MG63 (cell line): Measurements from ENCODE around the gene UST. TPM values are rescaled to one million over a fixed set of nuclear protein-coding genes. Genes with fewer than 3 reads are reported as not detected.
"Not testable (repeated sequence)": the region's sequence is repeated elsewhere in the genome, so short reads cannot be mapped to it uniquely, and the experiment has no call there.

ENCODE experiments used
- DNase-seq: peaks from one replicate; pipeline ENCODE4 v3.0.0-alpha.2; 2020
- H3K27me3 ChIP-seq: fragments of 250-450 bp; sonication (Bioruptor Pico); 2 replicates; pipeline ENCODE4 v1.5.1; 2020; ENCODE audit warnings: mild to moderate bottlenecking, moderate library complexity
- H3K36me3 ChIP-seq: fragments of 250-450 bp; sonication (Bioruptor Pico); 2 replicates; pipeline ENCODE4 v1.5.1; 2020; ENCODE audit warnings: mild to moderate bottlenecking, moderate library complexity
- H3K4me3 ChIP-seq: fragments of 250-450 bp; sonication (Bioruptor Pico); 2 replicates; pipeline ENCODE4 v1.5.1; 2020; ENCODE audit warnings: mild to moderate bottlenecking, moderate library complexity
- H3K9me3 ChIP-seq: fragments of 250-450 bp; sonication (Bioruptor Pico); 2 replicates; pipeline ENCODE4 v1.5.1; 2020; ENCODE audit warnings: mild to moderate bottlenecking, moderate library complexity
- total RNA-seq: library from RNA; depleted of rRNA; stranded (reverse); fragments of >200 nt; shearing (Covaris generic); gene quantifications from 2 replicates; pipeline ENCODE4 v1.2.3, GENCODE V29; 2014; ENCODE audit warnings: low replicate concordance

The UST gene
- total RNA-seq, 1 experiment from 2014 or later: 22.0 TPM

DNA sequence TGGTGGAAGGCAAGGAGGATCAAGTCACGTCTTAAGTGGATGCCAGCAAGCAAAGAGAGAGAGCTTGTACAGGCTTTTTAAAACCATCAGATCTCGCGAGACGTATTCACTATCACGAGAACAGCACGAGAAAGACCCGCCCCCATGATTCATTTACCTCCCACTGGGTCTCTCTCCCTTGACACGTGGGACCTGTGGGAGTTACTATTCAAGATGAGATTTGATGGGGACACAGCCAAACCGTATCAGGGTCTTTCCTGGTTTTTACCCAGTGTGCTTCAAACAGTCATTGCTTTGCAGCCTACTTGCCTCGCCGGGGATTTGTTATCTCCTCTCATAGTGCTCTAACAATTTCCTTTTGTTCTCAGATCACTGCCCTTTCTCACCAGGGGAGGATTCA lies 108.2 kb downstream of the UST start:
- Histone ChIP-seq H3K4me3 (no peak overlapping the region), H3K9me3 (no peaks in the 10 kb centered on the region), H3K36me3 (no peaks in the 10 kb centered on the region), H3K27me3 (no peaks in the 10 kb centered on the region)
- DNase-seq: no peak

DNA sequence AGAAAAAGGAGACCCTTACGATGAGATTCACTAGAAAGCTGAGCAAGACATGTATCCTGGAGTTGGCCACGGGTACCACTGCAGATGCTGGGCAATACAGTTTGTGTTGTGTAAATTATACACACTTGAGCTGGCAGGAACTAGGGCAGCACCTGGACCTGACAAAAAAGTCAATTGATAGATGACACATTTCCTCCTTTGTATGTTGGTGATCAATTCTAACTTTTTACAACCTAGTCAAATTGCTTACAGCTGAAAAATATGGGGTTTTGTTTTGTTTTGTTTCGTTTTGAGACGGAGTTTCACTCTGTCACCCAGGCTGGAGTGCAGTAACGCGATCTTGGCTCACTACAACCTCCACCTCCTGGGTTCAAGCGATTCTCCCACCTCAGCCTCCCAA lies 108.9 kb downstream of the UST start:
- H3K4me3 ChIP-seq: no peak overlapping the region
- H3K36me3 ChIP-seq: no peaks in the 10 kb centered on the region
- H3K9me3 ChIP-seq: no peaks in the 10 kb centered on the region
- H3K27me3 ChIP-seq: no peaks in the 10 kb centered on the region
- no peak for DNase-seq

DNA sequence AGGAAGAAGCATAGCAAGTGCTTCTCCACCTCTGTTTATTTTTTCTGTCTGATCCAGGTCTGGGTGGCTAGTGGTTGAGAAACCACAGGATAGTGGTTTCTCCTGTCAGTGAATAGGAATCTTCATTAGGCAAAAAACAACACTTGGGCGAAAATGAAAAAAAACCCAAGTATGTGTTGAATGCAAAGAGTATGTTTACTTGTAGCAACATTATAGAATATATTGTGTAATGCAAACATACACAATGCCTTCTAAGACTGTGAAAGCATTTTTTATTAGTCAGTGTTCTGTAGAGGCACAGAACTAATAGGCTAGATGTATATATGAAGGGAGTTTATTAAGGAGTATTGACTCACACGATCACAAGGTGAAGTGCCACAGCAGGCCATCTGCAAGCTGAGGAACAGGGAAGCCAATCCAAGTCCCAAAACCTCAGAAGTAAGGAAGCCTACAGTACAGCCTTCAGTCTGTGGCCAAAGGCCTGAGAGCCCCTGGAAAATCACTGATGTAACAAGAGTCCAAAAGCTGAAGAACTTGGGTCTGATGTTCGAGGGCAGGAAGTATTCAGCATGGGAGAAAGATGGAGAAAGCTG lies 111.1 kb downstream of the UST start:
- H3K9me3 ChIP-seq: peaks cover 3% of the 10 kb centered on the region; the same call in 1 of the 2 replicates
- H3K27me3 ChIP-seq: no peaks in the 10 kb centered on the region
- no peak overlapping the region for H3K4me3 ChIP-seq
- DNase-seq: peak; percentile 47
- H3K36me3 ChIP-seq: no peaks in the 10 kb centered on the region

- not testable (repeated sequence) for H3K4me3 ChIP-seq, H3K9me3 ChIP-seq, DNase-seq, H3K36me3 ChIP-seq, H3K27me3 ChIP-seq
Observed at GRCh38 chr6:148864132-148864531, 117.3 kb downstream of the UST start.

GRCh38 chr6:148864941-148865340 lies 118.1 kb downstream of the UST start:
- peaks cover 3% of the 10 kb centered on the region; the same call in 1 of the 2 replicates for H3K9me3 ChIP-seq
- no peaks in the 10 kb centered on the region for H3K36me3 ChIP-seq
- H3K27me3 ChIP-seq: no peaks in the 10 kb centered on the region
- no peak overlapping the region for H3K4me3 ChIP-seq
- no peak for DNase-seq

DNA sequence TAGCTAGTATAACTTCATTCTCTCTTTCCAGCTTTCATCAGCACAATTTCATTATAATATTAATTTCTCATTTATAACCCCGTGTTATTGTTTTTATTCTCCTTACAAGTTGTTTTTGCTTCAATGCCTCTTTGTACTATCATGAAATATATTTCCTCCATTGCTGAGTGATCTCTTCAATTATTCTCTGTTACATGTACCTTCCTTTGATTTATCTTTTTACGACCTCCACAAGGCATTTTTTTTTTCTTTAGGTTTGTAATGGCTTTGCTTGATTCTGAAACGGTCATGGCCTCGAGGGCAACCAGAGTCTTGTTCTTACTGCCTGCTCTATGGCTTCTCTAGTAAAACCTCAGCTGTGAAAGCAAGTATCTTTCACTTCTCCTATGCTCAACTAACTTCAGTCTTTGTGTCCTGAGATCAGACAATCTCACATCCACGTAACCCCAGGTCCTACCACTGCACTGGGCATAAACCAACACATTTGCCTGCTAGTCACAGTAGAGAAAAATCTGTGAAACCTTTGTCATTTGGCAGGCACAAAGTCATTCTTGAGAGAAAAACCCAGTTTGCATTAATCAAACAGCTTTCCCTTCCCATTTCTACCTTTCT lies 119.9 kb downstream of the UST start:
- peaks cover 2% of the 10 kb centered on the region; the same call in 1 of the 2 replicates for H3K36me3 ChIP-seq
- H3K4me3 ChIP-seq: no peak overlapping the region
- no peaks in the 10 kb centered on the region for H3K9me3 ChIP-seq
- DNase-seq: no peak
- no peaks in the 10 kb centered on the region for H3K27me3 ChIP-seq

- Histone ChIP-seq H3K9me3 (no peaks in the 10 kb centered on the region), H3K4me3 (no peak overlapping the region), H3K36me3 (peaks cover 2% of the 10 kb centered on the region; the same call in 1 of the 2 replicates), H3K27me3 (no peaks in the 10 kb centered on the region)
- DNase-seq: peak; percentile 53
Observed at GRCh38 chr6:148867862-148868261, 121.0 kb downstream of the UST start.

DNA sequence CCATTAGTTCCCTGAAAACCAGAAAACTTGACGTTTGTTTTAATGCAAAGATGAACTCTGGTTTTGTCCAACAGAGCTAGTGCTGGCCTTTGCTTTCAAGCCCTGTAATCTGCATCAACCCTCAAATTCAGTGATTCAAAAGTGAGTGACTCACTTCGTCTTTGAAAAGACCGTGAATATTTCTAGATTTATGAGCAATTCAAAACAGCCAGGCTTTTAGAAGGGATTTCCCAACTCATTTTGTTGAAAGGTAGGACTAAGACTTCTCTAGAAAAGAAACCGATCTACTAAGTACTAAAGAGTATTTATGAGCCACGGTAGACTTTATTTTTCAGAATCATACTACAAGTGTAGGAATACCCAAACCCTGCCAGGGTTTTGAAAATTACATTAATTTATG lies 121.5 kb downstream of the UST start:
- no peak for DNase-seq
- H3K9me3 ChIP-seq: no peaks in the 10 kb centered on the region
- peaks cover 2% of the 10 kb centered on the region; the same call in 1 of the 2 replicates for H3K36me3 ChIP-seq
- no peaks in the 10 kb centered on the region for H3K27me3 ChIP-seq
- H3K4me3 ChIP-seq: no peak overlapping the region

DNA sequence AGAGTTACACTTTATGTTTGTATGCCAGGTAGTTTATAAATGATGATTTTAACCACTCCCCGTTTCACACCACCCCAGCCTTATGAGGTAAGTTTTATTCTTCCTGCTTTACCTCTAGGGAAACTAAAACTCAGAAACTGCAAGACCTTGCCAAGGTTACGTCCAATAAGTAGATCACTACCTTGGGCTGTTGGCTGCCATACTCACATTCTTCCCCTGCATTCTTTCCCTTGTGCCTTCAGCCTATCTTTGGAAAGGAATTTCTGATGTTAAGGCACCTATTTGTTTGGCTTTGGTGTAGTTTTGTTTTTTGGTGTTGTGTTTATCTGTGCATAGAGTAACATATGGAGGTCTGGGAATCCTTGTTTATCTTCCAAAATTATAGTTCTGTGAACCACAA lies 122.1 kb downstream of the UST start:
- no peak for DNase-seq
- H3K27me3 ChIP-seq: no peaks in the 10 kb centered on the region
- no peak overlapping the region for H3K4me3 ChIP-seq

GRCh38 chr6:148869585-148869984 lies 122.8 kb downstream of the UST start:
- DNase-seq: peak; percentile 91
- Histone ChIP-seq H3K4me3 (no peak overlapping the region), H3K36me3 (peaks cover 2% of the 10 kb centered on the region; the same call in 1 of the 2 replicates), H3K27me3 (no peaks in the 10 kb centered on the region), H3K9me3 (no peaks in the 10 kb centered on the region)

More for the DNA sequence above, 122.1 kb downstream of the UST start:
- peaks cover 2% of the 10 kb centered on the region; the same call in 1 of the 2 replicates for H3K36me3 ChIP-seq
- H3K9me3 ChIP-seq: no peaks in the 10 kb centered on the region

DNA sequence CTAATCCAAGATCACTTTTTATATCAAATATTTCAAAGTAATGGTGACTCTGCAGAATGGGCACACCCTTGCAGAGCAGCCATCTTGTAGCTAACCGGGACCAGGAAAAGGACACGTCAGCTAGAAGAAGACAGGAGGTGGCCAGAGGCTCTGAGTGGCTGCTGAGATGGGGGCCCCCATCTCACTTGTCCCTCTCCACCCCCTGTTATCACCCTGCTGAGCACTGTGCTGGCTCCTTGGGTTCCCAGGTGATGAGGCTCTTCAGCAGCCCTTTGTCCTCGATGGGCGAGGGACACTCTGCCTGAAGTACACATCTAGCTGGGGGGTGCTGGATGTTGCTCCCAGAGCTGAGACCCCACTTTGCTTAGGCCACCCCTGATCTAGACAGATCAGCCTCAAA lies 126.3 kb downstream of the UST start:
- Histone ChIP-seq H3K27me3 (no peaks in the 10 kb centered on the region), H3K4me3 (no peak overlapping the region), H3K9me3 (no peaks in the 10 kb centered on the region), H3K36me3 (peaks cover 2% of the 10 kb centered on the region; the same call in 1 of the 2 replicates)
- DNase-seq: no peak

GRCh38 chr6:148873868-148874267 lies 127.0 kb downstream of the UST start:
- H3K36me3 ChIP-seq: peaks cover 2% of the 10 kb centered on the region; the same call in 1 of the 2 replicates
- no peak for DNase-seq
- no peak overlapping the region for H3K4me3 ChIP-seq
- no peaks in the 10 kb centered on the region for H3K27me3 ChIP-seq
- no peaks in the 10 kb centered on the region for H3K9me3 ChIP-seq

- H3K4me3 ChIP-seq: no peak overlapping the region
- no peaks in the 10 kb centered on the region for H3K9me3 ChIP-seq
- DNase-seq: no peak
- no peaks in the 10 kb centered on the region for H3K27me3 ChIP-seq
- peaks cover 2% of the 10 kb centered on the region; the same call in 1 of the 2 replicates for H3K36me3 ChIP-seq
Observed at GRCh38 chr6:148874698-148875293, 128.0 kb downstream of the UST start.

DNA sequence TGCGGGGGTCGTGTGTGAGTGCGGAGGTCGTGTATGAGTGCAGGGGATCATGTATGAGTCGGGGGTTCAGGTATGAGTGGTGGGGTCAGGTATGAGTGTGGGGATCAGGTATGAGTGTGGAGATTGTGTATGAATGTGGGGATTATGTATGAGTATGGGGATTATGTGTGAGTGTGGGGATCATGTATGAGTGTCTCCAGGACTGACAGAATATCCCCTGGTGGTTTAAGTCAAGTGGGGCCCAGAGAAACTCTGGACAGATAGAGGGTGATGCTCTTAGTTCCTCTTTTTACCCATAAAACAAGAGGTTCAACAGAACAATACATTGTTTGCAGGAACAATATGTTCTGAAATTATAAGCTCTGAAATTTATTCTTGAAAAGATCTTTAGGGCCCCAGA lies 131.9 kb downstream of the UST start:
- Histone ChIP-seq H3K27me3 (no peaks in the 10 kb centered on the region), H3K9me3 (no peaks in the 10 kb centered on the region), H3K36me3 (no peaks in the 10 kb centered on the region), H3K4me3 (no peak overlapping the region)
- no peak for DNase-seq

DNA sequence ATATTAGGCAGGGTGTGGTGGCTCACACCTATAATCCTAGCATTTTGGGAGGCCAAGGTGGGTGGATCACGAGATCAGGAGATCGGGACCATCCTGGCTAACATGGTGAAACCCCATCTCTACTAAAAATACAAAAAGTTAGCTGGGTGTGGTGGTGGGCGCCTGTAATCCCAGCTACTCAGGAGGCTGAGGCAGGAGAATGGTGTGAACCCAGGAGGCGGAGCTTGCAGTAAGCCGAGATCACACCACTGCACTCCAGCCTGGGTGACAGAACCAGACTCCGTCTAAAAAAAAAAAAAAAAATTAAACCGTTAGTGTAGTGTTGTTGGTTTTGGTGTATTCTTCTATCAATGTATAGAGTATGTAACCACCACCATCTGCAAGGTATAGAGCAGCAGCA lies 133.9 kb downstream of the UST start:
- not testable (repeated sequence) for H3K9me3 ChIP-seq, H3K4me3 ChIP-seq, H3K27me3 ChIP-seq, DNase-seq, H3K36me3 ChIP-seq

DNA sequence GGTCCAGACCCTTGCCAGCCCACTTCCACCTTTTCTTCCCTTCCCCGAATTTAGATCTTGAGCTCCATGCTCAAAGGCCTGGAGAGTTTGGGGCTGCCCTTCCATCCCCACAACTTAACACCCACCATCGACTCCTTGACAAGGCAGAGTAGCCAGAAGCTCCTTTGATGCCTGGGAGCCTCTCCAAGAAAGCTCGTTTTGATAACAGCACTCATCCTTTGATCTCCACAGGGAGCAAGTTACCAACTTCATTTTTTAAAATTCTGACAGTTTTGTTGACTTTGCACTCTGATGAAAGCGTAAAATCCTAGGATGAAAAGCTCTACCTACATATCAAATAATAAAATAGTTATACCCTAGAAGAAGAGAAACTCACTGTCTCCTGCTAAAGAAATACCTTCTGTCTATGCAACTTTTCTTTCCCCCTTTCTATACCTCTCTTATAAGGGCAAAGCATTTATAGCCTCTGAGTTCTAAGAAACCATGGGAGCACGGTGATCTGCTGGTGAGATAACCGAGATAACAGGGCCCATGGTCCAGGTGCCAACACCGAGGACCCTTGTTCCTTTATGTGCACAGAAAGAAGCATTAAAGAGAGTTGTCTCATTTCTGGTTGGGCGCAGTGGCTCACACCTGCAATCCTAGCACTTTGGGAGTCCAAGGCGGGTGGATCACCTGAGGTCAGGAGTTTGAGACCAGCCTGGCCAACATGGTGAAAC lies 134.9 kb downstream of the UST start:
- DNase-seq: no peak
- H3K27me3 ChIP-seq: no peaks in the 10 kb centered on the region

GRCh38 chr6:148883270-148883669 lies 136.4 kb downstream of the UST start:
- Histone ChIP-seq H3K4me3 (no peak overlapping the region), H3K36me3 (no peaks in the 10 kb centered on the region), H3K9me3 (no peaks in the 10 kb centered on the region), H3K27me3 (no peaks in the 10 kb centered on the region)
- no peak for DNase-seq

More for the DNA sequence above, 134.9 kb downstream of the UST start:
- H3K9me3 ChIP-seq: no peaks in the 10 kb centered on the region
- H3K36me3 ChIP-seq: no peaks in the 10 kb centered on the region
- H3K4me3 ChIP-seq: no peak overlapping the region
